K562 (cell line): ENCODE results near the gene PGLYRP1. TPM values are rescaled to one million over a fixed set of nuclear protein-coding genes. Genes with fewer than 3 reads are reported as not detected.

Experiments used
- ATAC-seq: fragments of 200-7000 bp; cut with Tn5 transposase; 3 replicates; pipeline ENCODE4 v1.9.1; 2020; ENCODE audit warnings: moderate library complexity
- BruUV-seq: library from RNA; stranded (reverse); fragments of 400-500 nt; replicated peaks from 2 replicates; lab custom pipeline; 2021; lab: Mats Ljungman, UMichigan
- CTCF ChIA-PET: fragments of 300-600 bp; formaldehyde crosslinking; extraction: SDS; loops from one replicate; lab custom pipeline; 2021; ENCODE audit warnings: low intra/inter-chr PET ratio; lab: Yijun Ruan, JAX
- POLR2A ChIA-PET: fragments of 300-600, 350-650 bp; sonication (Branson Sonifier 250); formaldehyde crosslinking; extraction: SDS; loops from one replicate; lab custom pipeline; 2021; ENCODE audit warnings: antibody characterized with exemption, inconsistent platforms; lab: Yijun Ruan, JAX
- DNase-seq, 4 experiments: peaks; one replicate each; pipeline versions ENCODE4 v3.0.0 to v3.0.0-alpha.2; 2011 to 2018; ENCODE audit warnings: low spot score in 3 of 4, mixed read lengths in 3 of 4; ENCODE audit errors: extremely low read depth in 1 of 4
- FAIRE-seq: peaks from 2 replicates; lab custom pipeline; 2011; peaks lifted over from hg19 to GRCh38; lab: Jason Lieb, UNC
- H2AFZ ChIP-seq: 2 replicates; pipeline ENCODE4 v1.6.0; 2011; ENCODE audit warnings: low read depth, low read length, control low read depth, inconsistent platforms
- H3K27ac ChIP-seq: fragments of 200-600 bp; 3 replicates; pipeline ENCODE4 v1.8.0; 2011; ENCODE audit warnings: low read depth, mild to moderate bottlenecking, control low read depth, inconsistent platforms, low read length, moderate library complexity, mixed read lengths; ENCODE audit errors: extremely low read depth
- H3K27me3 ChIP-seq, 2 experiments: fragments of 300-600 bp in 1 of 2; 2 replicates in 1 of 2; 3 replicates in 1 of 2; pipeline versions ENCODE4 v1.6.0 to v1.8.0; 2011; ENCODE audit warnings: inconsistent platforms in 2 of 2, low read length in 2 of 2, mild to moderate bottlenecking in 1 of 2, mixed read lengths in 1 of 2, moderate library complexity in 1 of 2; ENCODE audit not compliant: control insufficient read depth in 2 of 2, insufficient read depth in 2 of 2
- H3K36me3 ChIP-seq: fragments of 300-600 bp; 3 replicates; pipeline ENCODE4 v1.8.0; 2011; ENCODE audit warnings: mild to moderate bottlenecking, low read length, inconsistent platforms; ENCODE audit not compliant: control insufficient read depth, insufficient read depth
- H3K4me1 ChIP-seq, 2 experiments: fragments of 200-600 bp in 1 of 2; replicated peaks in 1 of 2; 2 replicates in 1 of 2; 3 replicates in 1 of 2; pipeline versions ENCODE4 v1.5.1 to v1.8.0; 2011; ENCODE audit warnings: inconsistent platforms in 2 of 2, low read length in 2 of 2, mild to moderate bottlenecking in 1 of 2, mixed read lengths in 1 of 2, moderate library complexity in 1 of 2; ENCODE audit not compliant: control insufficient read depth in 2 of 2, insufficient read depth in 2 of 2
- H3K4me2 ChIP-seq: 2 replicates; pipeline ENCODE4 v1.6.1; 2011; ENCODE audit warnings: low read length, control low read depth, inconsistent platforms, mixed read lengths; ENCODE audit not compliant: insufficient read depth
- H3K4me3 ChIP-seq: fragments of 200-600 bp; sonication (generic), shearing (Covaris generic); 2 replicates; pipeline ENCODE4 v1.5.1; 2016; ENCODE audit warnings: control low read depth, inconsistent platforms
- H3K79me2 ChIP-seq: fragments of 200-600 bp; 3 replicates; pipeline ENCODE4 v1.8.0; 2011; ENCODE audit warnings: low read length, inconsistent platforms; ENCODE audit not compliant: control insufficient read depth, insufficient read depth
- H3K9ac ChIP-seq, 2 experiments: 2 replicates each; pipeline versions ENCODE4 v1.6.0 to v1.6.1; 2011; ENCODE audit warnings: low read depth in 2 of 2, low read length in 2 of 2, control low read depth in 1 of 2, inconsistent platforms in 1 of 2, mild to moderate bottlenecking in 1 of 2, mixed read lengths in 1 of 2; ENCODE audit not compliant: insufficient read depth in 1 of 2
- H3K9me1 ChIP-seq: one replicate; pipeline ENCODE4 v1.6.0; 2011; ENCODE audit warnings: inconsistent platforms, mild to moderate bottlenecking, low read length, moderate library complexity; ENCODE audit not compliant: control insufficient read depth, insufficient read depth
- H3K9me3 ChIP-seq: replicated peaks from 2 replicates; pipeline ENCODE4 v1.5.1; 2011; ENCODE audit warnings: low read depth, low read length, inconsistent platforms; ENCODE audit not compliant: control insufficient read depth, insufficient read depth
- H4K20me1 ChIP-seq: replicated peaks from 2 replicates; pipeline ENCODE4 v1.6.1; 2011; ENCODE audit warnings: low read length, inconsistent platforms, mixed read lengths; ENCODE audit not compliant: control insufficient read depth, insufficient read depth
- FOXO4 ChIP-seq: fragments of 450-650 bp; formaldehyde crosslinking; IDR thresholded peaks from 2 replicates; pipeline ENCODE4 v1.4.0; 2020; ENCODE audit warnings: mild to moderate bottlenecking, moderate library complexity
- GATAD2B ChIP-seq: fragments of 450-650 bp; IDR thresholded peaks from 2 replicates; pipeline ENCODE4 v1.6.1; 2017; ENCODE audit warnings: mild to moderate bottlenecking, borderline replicate concordance
- MECOM ChIP-seq: fragments of 250-450 bp; sonication (Bioruptor Pico); IDR thresholded peaks from 2 replicates; pipeline ENCODE4 v1.8.0; 2022; ENCODE audit warnings: inconsistent platforms
- PATZ1 ChIP-seq: fragments of 250-450 bp; sonication (Bioruptor Pico); IDR thresholded peaks from 2 replicates; pipeline ENCODE4 v1.5.0; 2020; ENCODE audit warnings: mild to moderate bottlenecking, borderline replicate concordance
- PHB ChIP-seq: fragments of 250-450 bp; sonication (Bioruptor Pico); IDR thresholded peaks from 2 replicates; pipeline ENCODE4 v1.5.0; 2021
- PTBP1 ChIP-seq: fragments of 200-400 bp; formaldehyde crosslinking; IDR thresholded peaks from 2 replicates; pipeline ENCODE4 v1.6.1; 2017; ENCODE audit warnings: low read depth, low read length
- STAT6 ChIP-seq: sonication (generic); formaldehyde crosslinking; IDR thresholded peaks from 2 replicates; pipeline ENCODE4 v1.8.1; 2023; ENCODE audit warnings: mild to moderate bottlenecking, missing genetic modification reagents
- TBP ChIP-seq: optimal IDR thresholded peaks from 2 replicates; pipeline ENCODE3; 2011; ENCODE audit warnings: low read depth, low read length, improper control_type of control experiment
- WGBS: fragments of 100-300 bp; shearing (Covaris generic); methylation state at CpG from one replicate; pipeline ENCODE4 v1.1.6; 2016; ENCODE audit warnings: low coverage, mixed read lengths; ENCODE audit not compliant: insufficient coverage; ENCODE audit errors: missing lambda C conversion rate; 5-methylcytosine and 5-hydroxymethylcytosine counted together
- in situ Hi-C: fragments of 300-500 bp; cut with MboI; formaldehyde crosslinking; loops from 4 replicates; pipeline ENCODE4 v1.15.0; 2018; ENCODE audit warnings: inconsistent platforms, mixed read lengths
- intact Hi-C: fragments of 100-400 bp; cut with micrococcal nuclease; formaldehyde crosslinking; loops from 2 replicates; pipeline ENCODE4 v1.14.2; 2022
- polyA plus RNA-seq, 8 experiments: library from polyadenylated mRNA; depleted of rRNA in 4 of 8; stranded (reverse) in 5 of 8; unstranded in 3 of 8; fragments of >200 nt; fragmentation: Nextera tagmentation in 2 of 8; fragmentation: Illumina TruSeq in 1 of 8; extraction: Ambion mirVana in 2 of 8; extraction: Trizol in 1 of 8; gene quantifications; 2 replicates each; pipeline versions ENCODE4 v1.2.1 to v1.2.3, GENCODE V29; 2011 to 2014; ENCODE audit warnings: inconsistent platforms in 1 of 8, missing spikeins in 1 of 8
- total RNA-seq, 7 experiments: library from RNA; depleted of rRNA in 6 of 7; stranded (reverse); fragments of >200 nt in 6 of 7; fragmentation: Illumina TruSeq in 2 of 7; extraction: Trizol in 2 of 7; gene quantifications; 2 replicates each; pipeline versions ENCODE4 v1.2.1 to v1.2.3, GENCODE V29; 2011 to 2021; ENCODE audit warnings: low replicate concordance in 1 of 7

PGLYRP1 gene
- total and polyA plus RNA-seq, 9 of the 15 experiments (the other 6 are each of a cell fraction or from before 2014, with no cell fraction given): not detected

- ATAC-seq (no peak), FAIRE-seq (no peak), DNase-seq (no peak)
- ChIA-PET CTCF (interaction anchor here (0.6 kb wide), 1 partner anchor 53 kb away, joined by 3 read pairs; no protein-coding TSS in a partner anchor), POLR2A (interaction anchor here (1.0 kb wide), 1 partner anchor 9 kb away, joined by 3 read pairs; no protein-coding TSS in a partner anchor)
- Histone ChIP-seq H3K4me2 (no peak overlapping the region), H3K79me2 (no peaks in the 10 kb centered on the region), H3K36me3 (peaks cover 14% of the 10 kb centered on the region; the same call in 1 of the 3 replicates), H3K9me3 (no peaks in the 10 kb centered on the region), H2AFZ (no peak overlapping the region), H3K27ac (no peak overlapping the region), H3K27me3 (no peaks in the 10 kb centered on the region), H3K9me1 (no peaks in the 10 kb centered on the region), H3K9ac (no peak overlapping the region), H4K20me1 (peaks cover 2% of the 10 kb centered on the region; the same call in 1 of the 2 replicates), H3K4me3 (no peak overlapping the region), H3K4me1 (peaks cover 8 to 38% of the 10 kb centered on the region in 2 experiments; a peak in 4 of 5 replicates)
- BruUV-seq: no TSS peak
- in situ Hi-C loops: no loop called here
- TF ChIP-seq PHB (CRISPR knock-in tag): no peak
- no peak for TF ChIP-seq STAT6 (CRISPR knock-in tag)
- no peak for TF ChIP-seq TBP
- no peak for TF ChIP-seq GATAD2B
- TF ChIP-seq MECOM (CRISPR knock-in tag): no peak
- no peak for TF ChIP-seq PATZ1 (CRISPR knock-in tag)
- TF ChIP-seq PTBP1: no peak
- no peak for TF ChIP-seq FOXO4
- WGBS: 74% methylated on average over 7 of the region's 7 CpGs
- intact Hi-C loops: loop anchor here (5.0 kb wide), 1 partner anchor 108 kb away; the partner anchor contains the start of gene NANOS2
These were observed 2.1 kb downstream of the PGLYRP1 start for GRCh38 chr19:46020819-46021125.
